Ovary (tissue), 3 donors: ENCODE results near the gene NEURL2.

Source experiments
- CTCF ChIP-seq, 3 donors: fragments of 450-650 bp in 2 of 3; fragments of 200-600 bp in 1 of 3; IDR thresholded peaks; one replicate each; pipeline versions ENCODE4 v1.5.1 to v1.8.0; 2016 to 2022; ENCODE audit warnings: antibody characterized with exemption in 3 of 3, mild to moderate bottlenecking in 1 of 3
- EP300 ChIP-seq: sonication (generic); formaldehyde crosslinking; IDR thresholded peaks from one replicate; pipeline ENCODE4 v1.6.1; 2017; ENCODE audit warnings: antibody characterized with exemption
- POLR2A ChIP-seq: fragments of 450-650 bp; IDR thresholded peaks from one replicate; pipeline ENCODE4 v1.6.1; 2017; ENCODE audit warnings: antibody characterized with exemption, mild to moderate bottlenecking, moderate library complexity
- donor health status: DM: no; HTN: no; CAD: no.

GRCh38 chr20:45894797-45895196, 3.8 kb upstream of the NEURL2 start:
- TF ChIP-seq CTCF (IDR thresholded peaks at IDR 0.05) (no peak), POLR2A (no peak), EP300 (no peak)
